Measurements from ENCODE around the gene RIMS4. TPM values are rescaled to one million over a fixed set of nuclear protein-coding genes. Genes with fewer than 3 reads are reported as not detected.

Gene RIMS4
- total and polyA plus RNA-seq, 2 of the 13 experiments (the other 11 are each of a cell fraction or from before 2014, with no cell fraction given), result 0.01 to 0.07 TPM

- DNase-seq (ENCODE audit: low spot score), result no peak
- Histone ChIP-seq H3K27ac (ENCODE audit: extremely low read length, insufficient read depth, low read length) (no peak overlapping the region), H4K20me1 (ENCODE audit: insufficient read depth, low read length) (no peaks in the 10 kb centered on the region), H2AFZ (ENCODE audit: low read length) (no peak overlapping the region), H3K4me1 (ENCODE audit: insufficient read depth, low read length) (peaks cover 13% of the 10 kb centered on the region), H3K36me3 (replicated peaks in 1 of 2; ENCODE audit: control insufficient read depth in 1 of 2, insufficient read depth in 2 of 2, low read length in 2 of 2) (no peaks in the 10 kb centered on the region), H3K4me3 (replicated peaks in 1 of 3; ENCODE audit: insufficient read depth in 1 of 3, low read depth in 2 of 3, low read length in 3 of 3) (no peak overlapping the region), H3K4me2 (ENCODE audit: low read depth, low read length) (no peak overlapping the region), H3K9ac (ENCODE audit: insufficient read depth, low read depth, low read length) (no peak overlapping the region), H3K9me3 (ENCODE audit: low read length) (no peaks in the 10 kb centered on the region), H3K79me2 (ENCODE audit: insufficient read depth, low read length) (no peaks in the 10 kb centered on the region), H3K27me3 (ENCODE audit: control insufficient read depth in 1 of 2, insufficient read depth in 2 of 2, low read length in 2 of 2) (peaks cover 0 to 10% of the 10 kb centered on the region in 2 experiments; a peak in 1 of 5 replicates)
- intact Hi-C loops (cut with micrococcal nuclease; ENCODE audit: unreplicated experiment) (no loop called here), in situ Hi-C loops (cut with HindIII; ENCODE audit: extremely low pct_ligation_motif_present, low pct_unique_long_range_greater_than_20kb) (no loop called here)
- ChIA-PET CTCF (ENCODE audit: low intra/inter-chr PET ratio, low total read pairs) (no interaction called here), POLR2A (no interaction called here)
- no peak for FAIRE-seq
- no TSS peak for BruUV-seq (replicated peaks)
- ATAC-seq, result no peak
- 1% methylated on average over 3 of the region's 3 CpGs for WGBS (ENCODE audit: low lambda C conversion rate)
- TF ChIP-seq ZSCAN21 (CRISPR knock-in tag; IDR thresholded peaks at IDR 0.05; ENCODE audit: borderline replicate concordance) (no peak), GMEB2 (CRISPR knock-in tag; IDR thresholded peaks at IDR 0.05; ENCODE audit: low read depth) (no peak), SMARCC2 (IDR thresholded peaks at IDR 0.05) (no peak), HMG20B (CRISPR knock-in tag; conservative IDR thresholded peaks at IDR 0.05) (no peak), TERF1 (CRISPR knock-in tag; IDR thresholded peaks at IDR 0.05) (no peak), ZNF839 (CRISPR knock-in tag; IDR thresholded peaks at IDR 0.05; ENCODE audit: borderline replicate concordance) (no peak), RNF2 (conservative IDR thresholded peaks at IDR 0.05; ENCODE audit: low read depth) (no peak), KDM1A (CRISPR knock-in tag; IDR thresholded peaks at IDR 0.05) (no peak), ISX (CRISPR knock-in tag; conservative IDR thresholded peaks at IDR 0.05) (no peak), TP53 (CRISPR knock-in tag; conservative IDR thresholded peaks at IDR 0.05) (no peak), ZNF510 (CRISPR knock-in tag; IDR thresholded peaks at IDR 0.05; ENCODE audit: low read depth) (no peak), HMGXB3 (CRISPR knock-in tag; IDR thresholded peaks at IDR 0.05; ENCODE audit: borderline replicate concordance) (no peak), ZBTB20 (CRISPR knock-in tag; IDR thresholded peaks at IDR 0.05; ENCODE audit: borderline replicate concordance, low read depth) (no peak), ZBTB44 (CRISPR knock-in tag; IDR thresholded peaks at IDR 0.05) (no peak), ZNF280B (CRISPR knock-in tag; IDR thresholded peaks at IDR 0.05; ENCODE audit: borderline replicate concordance) (no peak)
Observed at GRCh38 chr20:44851545-44851944, 41.2 kb upstream of the RIMS4 start.
